GM21786 (cell line): Measurements from ENCODE around the gene WASF2.
"Not testable (repeated sequence)": the region's sequence is repeated elsewhere in the genome, so short reads cannot be mapped to it uniquely, and the experiment has no call there.

Experiments used
- ATAC-seq: cut with Tn5 transposase; IDR thresholded peaks from one replicate; pipeline ENCODE4 v1.9.1; 2021; ENCODE audit not compliant: unreplicated experiment

WASF2 gene

GRCh38 chr1:27428316-27429028 lies 61.5 kb downstream of the WASF2 start:
- ATAC-seq = no peak

- no peak for ATAC-seq
These were observed 62.1 kb downstream of the WASF2 start for GRCh38 chr1:27427816-27428315.

GRCh38 chr1:27427329-27427728 lies 62.6 kb downstream of the WASF2 start:
- ATAC-seq = no peak

- no peak for ATAC-seq
These were observed 66.3 kb downstream of the WASF2 start for GRCh38 chr1:27423709-27424108.

GRCh38 chr1:27418326-27419185 lies 71.4 kb downstream of the WASF2 start:
- peak; percentile 55 for ATAC-seq

- ATAC-seq = no peak
These were observed 72.3 kb downstream of the WASF2 start for GRCh38 chr1:27417713-27418112.

GRCh38 chr1:27416387-27417111 lies 73.4 kb downstream of the WASF2 start:
- ATAC-seq = no peak

- ATAC-seq = no peak
These were observed 75.9 kb downstream of the WASF2 start for GRCh38 chr1:27414091-27414490.

GRCh38 chr1:27413004-27413403 lies 77.0 kb downstream of the WASF2 start:
- no peak for ATAC-seq

- ATAC-seq = no peak
These were observed 77.5 kb downstream of the WASF2 start for GRCh38 chr1:27412502-27412901.

- ATAC-seq = no peak
These were observed 79.3 kb downstream of the WASF2 start for GRCh38 chr1:27410709-27411108.

GRCh38 chr1:27409669-27410068 lies 80.3 kb downstream of the WASF2 start:
- no peak for ATAC-seq

- ATAC-seq = no peak
These were observed 81.8 kb downstream of the WASF2 start for GRCh38 chr1:27408151-27408550.

GRCh38 chr1:27406791-27407190 lies 83.2 kb downstream of the WASF2 start:
- ATAC-seq = not testable (repeated sequence)

GRCh38 chr1:27406362-27406680 lies 83.6 kb downstream of the WASF2 start:
- no peak for ATAC-seq

- not testable (repeated sequence) for ATAC-seq
These were observed 84.2 kb downstream of the WASF2 start for GRCh38 chr1:27405598-27406361.

- ATAC-seq = no peak
These were observed 84.9 kb downstream of the WASF2 start for GRCh38 chr1:27405074-27405473.

- ATAC-seq = peak; percentile 9
These were observed 86.0 kb downstream of the WASF2 start for GRCh38 chr1:27403931-27404330.

GRCh38 chr1:27403065-27403726 lies 86.8 kb downstream of the WASF2 start:
- peak; percentile 44 for ATAC-seq

- no peak for ATAC-seq
These were observed 87.6 kb downstream of the WASF2 start for GRCh38 chr1:27402349-27402754.
